Body of pancreas (tissue), 4 donors: ENCODE data around the gene SPRYD3. TPM values are rescaled to one million over a fixed set of nuclear protein-coding genes. Genes with fewer than 3 reads are reported as not detected.

ENCODE experiments used
- ATAC-seq: fragments of 150-250 bp; one replicate; pipeline ENCODE4 v1.9.1; 2016
- DNase-seq, 4 donors: peaks; one replicate each; pipeline ENCODE4 v3.0.0-alpha.2; 2019
- H3K27ac ChIP-seq, 4 donors: fragments of 200-600 bp; sonication (generic); 1 replicate in 3 of 4; 2 replicates in 1 of 4; pipeline versions ENCODE4 v1.5.1 to v1.6.1; 2016 to 2019; ENCODE audit warnings: mild to moderate bottlenecking in 1 of 4, mixed read lengths in 1 of 4, moderate library complexity in 1 of 4
- H3K27me3 ChIP-seq, 2 donors: fragments of 200-600 bp; sonication (generic); one replicate each; pipeline ENCODE4 v1.6.0; 2016; ENCODE audit warnings: mild to moderate bottlenecking in 1 of 2
- H3K36me3 ChIP-seq, 2 donors: fragments of 200-600 bp; sonication (generic); replicated peaks in 1 of 2; 2 replicates each; pipeline ENCODE4 v1.5.1; 2016; ENCODE audit warnings: low read depth in 2 of 2; ENCODE audit not compliant: insufficient read depth in 1 of 2
- H3K4me1 ChIP-seq: fragments of 200-600 bp; sonication (generic); one replicate; pipeline ENCODE4 v1.6.0; 2016
- H3K4me3 ChIP-seq, 2 donors: fragments of 200-600 bp; sonication (generic); 1 replicate in 1 of 2; 2 replicates in 1 of 2; pipeline ENCODE4 v1.5.1; 2016 to 2019
- H3K9me3 ChIP-seq, 3 donors: fragments of 200-600 bp; sonication (generic); 1 replicate in 2 of 3; 2 replicates in 1 of 3; pipeline ENCODE4 v1.5.1; 2016
- CTCF ChIP-seq, 7 experiments: fragments of 450-650 bp in 4 of 7; fragments of 200-600 bp in 3 of 7; sonication (generic) in 3 of 7; IDR thresholded peaks; one replicate each; pipeline ENCODE4 v1.5.1; 2016 to 2019; ENCODE audit warnings: antibody characterized with exemption in 7 of 7
- POLR2A ChIP-seq, 3 donors: fragments of 450-650 bp; IDR thresholded peaks; one replicate each; pipeline ENCODE4 v1.6.1; 2016; ENCODE audit warnings: antibody characterized with exemption in 3 of 3, mild to moderate bottlenecking in 2 of 3
- whole genome bisulfite sequencing, 2 donors: methylation state at CpG; one replicate each; pipeline ENCODE4 v1.1.5; 2017; 5-methylcytosine and 5-hydroxymethylcytosine counted together
- intact Hi-C: fragments of 100-400 bp; cut with DNase I; formaldehyde crosslinking; loops from one replicate; pipeline ENCODE4 v1.15.1; 2023
- total RNA-seq, 2 donors: library from RNA; depleted of rRNA; stranded (reverse); fragments of >200 nt; gene quantifications; one replicate each; pipeline ENCODE4 v1.1.0, GENCODE V29; 2016

SPRYD3 gene
- total RNA-seq, 2 donors from 2014 or later, result 35.3 to 59.3 TPM

GRCh38 chr12:53090554-53090953 lies 11.4 kb upstream of the SPRYD3 start:
- no peaks in the 10 kb centered on the region for H3K9me3 ChIP-seq
- H3K4me1 ChIP-seq, result no peaks in the 10 kb centered on the region
- no peak overlapping the region for H3K4me3 ChIP-seq
- intact Hi-C loops, result no loop called here
- no peaks in the 10 kb centered on the region for H3K27me3 ChIP-seq
- H3K36me3 ChIP-seq, result no peaks in the 10 kb centered on the region
- TF ChIP-seq CTCF (IDR thresholded peaks at IDR 0.05) (no peak), POLR2A (IDR thresholded peaks at IDR 0.05) (no peak)
- ATAC-seq (no peak), DNase-seq (no peak)
- WGBS, 2 donors, result 40 to 49% methylated on average over 2 of the region's 2 CpGs
- H3K27ac ChIP-seq, result no peak overlapping the region

DNA sequence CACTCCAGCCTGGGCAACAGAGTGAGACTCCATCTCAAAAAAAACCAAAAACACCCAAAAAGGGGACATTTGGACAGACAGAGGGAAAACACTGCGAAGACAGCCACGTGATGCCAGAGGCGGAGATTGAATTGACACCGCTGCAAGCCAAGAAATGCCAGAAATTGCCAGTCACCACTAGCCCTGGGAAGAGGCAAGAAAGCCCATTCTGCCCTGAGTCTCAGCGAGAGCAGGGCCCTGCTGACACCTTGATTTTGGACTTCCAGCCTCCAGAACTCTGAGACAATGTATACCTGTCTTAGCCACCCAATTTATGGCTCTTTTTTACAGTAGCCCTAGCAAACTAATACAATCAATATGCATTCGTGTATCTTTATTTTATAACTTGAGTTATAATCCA lies 10.9 kb upstream of the SPRYD3 start:
- no peak overlapping the region for H3K4me3 ChIP-seq
- DNase-seq (no peak), ATAC-seq (no peak)
- WGBS, 2 donors, result 91 to 93% methylated on average over 6 of the region's 6 CpGs
- no peaks in the 10 kb centered on the region for H3K9me3 ChIP-seq
- H3K27ac ChIP-seq, result no peak overlapping the region
- no peaks in the 10 kb centered on the region for H3K27me3 ChIP-seq
- no peaks in the 10 kb centered on the region for H3K36me3 ChIP-seq
- intact Hi-C loops, result no loop called here
- TF ChIP-seq POLR2A (IDR thresholded peaks at IDR 0.05) (no peak), CTCF (IDR thresholded peaks at IDR 0.05) (no peak)
- H3K4me1 ChIP-seq, result no peaks in the 10 kb centered on the region

DNA sequence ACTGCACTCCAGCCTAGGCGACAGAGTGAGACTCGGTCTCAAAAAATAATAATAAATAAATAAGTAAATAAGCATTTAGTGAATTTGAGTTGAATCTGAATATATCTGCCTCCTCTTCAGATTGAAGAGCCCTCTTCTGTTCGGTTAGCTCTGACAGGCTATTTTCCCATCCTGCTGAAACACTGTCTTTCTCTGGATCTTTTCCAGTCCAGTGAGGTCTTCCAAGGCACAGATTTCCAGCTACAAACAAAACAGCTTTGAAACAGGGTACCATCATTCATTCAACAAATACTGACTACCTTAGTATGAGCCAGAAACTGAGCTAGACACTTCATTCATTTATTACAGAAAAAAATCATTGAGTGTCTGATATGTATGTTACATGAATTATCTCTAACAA lies 7.2 kb upstream of the SPRYD3 start:
- H3K36me3 ChIP-seq, result no peaks in the 10 kb centered on the region
- no peaks in the 10 kb centered on the region for H3K4me1 ChIP-seq
- H3K27ac ChIP-seq, result no peak overlapping the region
- no peak overlapping the region for H3K4me3 ChIP-seq
- no peaks in the 10 kb centered on the region for H3K9me3 ChIP-seq
- intact Hi-C loops, result no loop called here
- ATAC-seq (no peak), DNase-seq (no peak)
- TF ChIP-seq POLR2A (IDR thresholded peaks at IDR 0.05) (no peak), CTCF (IDR thresholded peaks at IDR 0.05) (no peak)
- H3K27me3 ChIP-seq, result no peaks in the 10 kb centered on the region
- 86 to 89% methylated on average over 3 of the region's 3 CpGs for WGBS, 2 donors

DNA sequence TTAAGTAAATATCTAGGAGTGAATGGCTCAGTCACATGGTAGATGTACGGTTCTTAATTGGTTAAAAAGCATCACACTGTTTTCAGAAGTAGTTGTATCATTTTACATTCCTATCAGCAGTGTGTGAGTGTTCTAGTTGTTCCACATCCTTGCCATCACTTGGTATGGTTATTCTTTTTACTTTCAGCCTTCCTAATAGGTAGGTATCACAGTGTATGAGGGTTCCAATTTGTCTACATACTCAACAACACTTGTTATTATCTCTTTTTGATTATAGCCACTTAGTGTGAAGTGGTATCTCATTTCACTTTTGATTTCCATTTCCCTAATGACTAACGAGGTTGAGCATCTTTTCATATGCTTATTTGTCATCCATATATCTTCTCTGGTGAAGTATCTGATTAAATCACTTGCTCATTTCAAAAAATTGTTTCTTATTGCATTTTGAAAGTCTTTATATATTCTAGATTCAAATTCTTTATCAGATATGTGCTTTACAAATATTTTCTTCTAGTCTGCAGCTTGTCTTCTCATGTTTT lies 3.5 kb upstream of the SPRYD3 start:
- no peak overlapping the region for H3K4me3 ChIP-seq
- no peak for ATAC-seq
- no peaks in the 10 kb centered on the region for H3K9me3 ChIP-seq
- intact Hi-C loops, result no loop called here
- TF ChIP-seq POLR2A (IDR thresholded peaks at IDR 0.05), result no peak
- no peak for TF ChIP-seq CTCF (IDR thresholded peaks at IDR 0.05)
- no peaks in the 10 kb centered on the region for H3K27me3 ChIP-seq
- H3K36me3 ChIP-seq, result no peaks in the 10 kb centered on the region
- 71 to 75% methylated on average over 2 of the region's 2 CpGs for WGBS, 2 donors
- H3K27ac ChIP-seq, result no peak overlapping the region
- no peak for DNase-seq
- peaks cover 19% of the 10 kb centered on the region for H3K4me1 ChIP-seq
